HG03025 (cell line): ENCODE data around the gene LNP1.

ENCODE experiments used
- ATAC-seq: cut with Tn5 transposase; IDR thresholded peaks from one replicate; pipeline ENCODE4 v1.9.1; 2021; ENCODE audit warnings: mild to moderate bottlenecking, moderate library complexity; ENCODE audit not compliant: unreplicated experiment, low FRiP score

The LNP1 gene

DNA sequence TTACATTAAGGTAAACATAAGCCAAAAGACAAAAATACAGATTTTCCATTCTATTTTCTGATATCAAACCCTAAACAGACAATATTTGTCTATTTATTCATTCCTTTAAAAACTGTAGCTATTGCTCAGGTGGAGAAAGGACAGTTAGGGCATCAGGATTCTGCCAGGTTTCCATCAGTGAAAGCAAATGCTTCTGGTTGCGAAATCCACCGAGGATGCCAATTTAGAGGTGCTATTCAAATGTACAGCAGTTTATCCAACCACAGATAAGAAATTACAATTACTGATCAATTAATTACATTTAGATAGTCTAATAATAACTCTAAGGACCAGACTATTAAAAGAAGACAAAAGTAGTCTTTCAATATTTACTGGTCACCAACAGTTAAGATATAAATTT is 4.4 kb upstream of the LNP1 start:
- ATAC-seq = no peak

DNA sequence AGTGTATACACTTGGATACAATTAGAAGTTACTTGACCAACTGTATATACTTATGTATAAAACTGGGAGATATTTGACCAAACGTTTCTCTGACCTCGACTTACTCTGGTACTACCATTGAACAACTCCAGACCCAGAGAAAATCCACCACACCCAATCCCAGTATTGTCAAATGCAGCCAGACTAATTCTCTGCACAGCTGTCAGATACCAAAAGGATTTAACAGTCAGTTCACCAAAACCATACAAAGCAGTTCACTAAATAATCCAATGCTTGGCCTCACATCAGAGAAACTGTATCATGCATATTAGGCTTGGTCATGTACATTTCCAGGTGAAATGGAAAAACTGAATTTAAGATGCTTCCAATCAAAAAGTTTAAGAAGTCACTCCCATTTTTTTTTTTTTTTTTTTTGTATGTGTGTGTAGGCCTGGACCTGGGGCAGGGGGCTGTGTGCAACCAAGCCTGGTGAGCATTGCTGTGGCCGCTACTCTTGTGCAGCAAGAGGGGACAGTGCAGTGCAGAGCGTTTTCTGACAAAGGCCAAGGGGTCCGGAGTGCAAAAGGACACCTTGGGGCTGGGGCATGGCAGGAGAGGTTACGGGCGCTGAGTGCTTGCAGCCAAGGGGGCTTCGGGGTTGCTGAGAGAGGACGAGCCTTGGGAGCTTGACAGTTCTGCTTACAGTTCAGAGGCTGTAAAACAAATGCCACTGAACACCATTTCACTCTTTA is 1.8 kb upstream of the LNP1 start:
- ATAC-seq = no peak

DNA sequence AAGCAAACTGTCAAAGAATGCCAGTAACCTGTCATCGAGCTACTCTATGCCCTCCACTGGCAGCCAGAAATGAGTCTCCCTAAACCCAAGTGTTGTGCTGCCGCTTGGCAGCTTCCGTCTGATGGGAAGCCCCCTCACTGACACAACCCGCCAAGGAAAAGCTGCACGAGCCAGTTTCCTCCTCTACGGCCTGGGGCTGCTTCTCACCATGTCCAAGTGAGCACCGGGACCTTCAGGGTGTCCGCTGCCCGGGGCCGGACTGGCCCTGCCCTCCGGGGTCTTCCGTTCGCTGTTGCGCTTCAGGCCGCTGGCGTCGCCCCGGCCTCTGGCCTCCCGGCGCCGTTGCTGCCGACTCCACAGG is 940 bp upstream of the LNP1 start:
- no peak for ATAC-seq

DNA sequence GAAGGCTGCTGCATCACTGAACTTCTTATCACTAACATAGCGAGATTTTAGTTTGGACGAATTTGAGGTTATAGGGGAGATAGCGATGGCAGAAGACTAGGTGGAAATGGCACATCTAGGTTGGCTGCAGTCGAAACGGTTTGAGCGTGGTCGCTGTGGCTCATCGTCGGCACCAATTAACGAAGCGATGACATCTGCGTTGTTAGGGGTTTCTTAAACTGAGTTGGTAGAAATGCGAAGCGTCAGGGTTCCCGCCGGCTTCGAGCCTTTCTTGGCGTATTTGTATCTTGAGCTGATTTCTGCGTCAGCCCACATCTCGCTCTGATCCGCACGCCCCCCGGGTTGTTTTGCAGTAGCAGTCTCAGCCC is 319 bp downstream of the LNP1 start:
- ATAC-seq = peak; percentile 13

DNA sequence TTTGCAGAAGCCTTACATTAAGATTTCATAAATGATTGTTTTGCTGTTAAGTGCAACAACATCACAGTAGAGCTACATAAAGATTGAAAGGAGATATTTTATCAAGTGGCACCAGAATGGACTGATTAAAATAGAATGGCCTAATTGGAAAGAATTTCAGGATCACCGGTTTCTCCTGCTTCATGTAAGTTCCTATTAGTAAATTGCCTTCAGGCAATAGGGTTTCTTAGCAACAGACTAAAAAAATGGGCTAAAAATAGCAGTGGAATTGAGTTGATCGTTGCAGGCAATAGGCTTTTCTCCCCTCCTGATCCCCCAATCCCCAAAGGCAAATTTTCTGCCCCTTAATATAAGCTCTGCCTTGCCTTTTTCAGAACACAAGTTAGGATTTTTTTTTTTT is 917 bp downstream of the LNP1 start:
- ATAC-seq = no peak

DNA sequence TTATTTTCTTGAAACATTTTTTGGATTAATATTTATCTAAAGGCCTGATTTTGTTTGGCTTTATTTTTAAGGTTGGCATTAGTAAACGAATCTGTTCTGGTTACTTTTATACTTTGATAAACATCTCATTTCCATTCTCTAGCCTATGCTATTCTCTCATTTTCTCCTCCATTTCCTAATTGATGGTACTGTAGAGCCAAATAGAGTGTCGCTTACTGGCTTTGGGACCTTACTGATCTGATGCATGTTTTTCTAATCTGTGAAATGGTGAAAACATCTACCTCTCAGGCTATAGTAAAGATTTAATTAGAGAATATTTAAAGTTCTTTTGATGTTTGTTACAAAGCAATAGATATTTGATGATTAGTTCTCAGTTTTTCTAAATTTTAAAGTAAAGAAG is 1.6 kb downstream of the LNP1 start:
- ATAC-seq = no peak

DNA sequence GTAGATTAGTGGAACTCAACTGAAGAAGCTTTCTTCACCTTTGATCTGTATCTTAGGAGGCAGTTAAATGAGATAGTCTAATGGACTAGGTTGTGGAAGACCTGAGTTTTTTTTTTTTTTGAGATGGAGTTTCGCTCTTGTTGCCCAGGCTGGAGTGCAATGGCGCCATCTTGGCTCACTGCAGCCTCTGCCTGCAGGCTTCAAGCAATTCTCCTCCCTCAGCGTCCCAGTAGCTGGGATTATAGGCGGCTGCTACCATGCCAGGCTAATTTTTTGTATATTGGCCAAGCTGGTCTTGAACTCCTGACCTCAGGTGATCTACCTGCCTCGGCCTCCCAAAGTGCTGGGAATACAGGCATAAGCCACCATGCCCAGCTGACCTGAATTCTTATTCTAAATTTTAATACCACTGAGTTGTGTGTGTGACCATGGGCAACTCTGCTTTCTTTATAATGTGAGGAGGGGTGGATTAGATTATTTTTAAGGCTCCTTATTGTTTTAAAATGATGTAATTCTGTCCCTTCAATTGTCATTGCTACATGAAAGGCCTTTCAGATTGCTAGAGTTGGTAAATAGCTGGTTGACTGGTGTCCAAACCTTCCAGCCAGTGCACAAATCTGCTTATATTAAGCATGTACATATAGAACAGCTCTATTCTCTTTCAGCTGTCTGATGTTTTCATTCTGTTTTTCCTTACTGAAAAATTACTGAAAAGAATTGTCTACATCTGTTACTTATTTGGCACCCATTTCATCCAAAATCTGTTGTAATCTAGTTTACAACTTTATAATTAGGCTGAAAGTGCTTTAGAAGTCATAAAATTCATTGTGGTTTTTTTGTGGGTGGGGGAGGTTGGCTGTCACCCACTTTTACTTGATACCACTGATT is 2.3 kb downstream of the LNP1 start:
- ATAC-seq = no peak

DNA sequence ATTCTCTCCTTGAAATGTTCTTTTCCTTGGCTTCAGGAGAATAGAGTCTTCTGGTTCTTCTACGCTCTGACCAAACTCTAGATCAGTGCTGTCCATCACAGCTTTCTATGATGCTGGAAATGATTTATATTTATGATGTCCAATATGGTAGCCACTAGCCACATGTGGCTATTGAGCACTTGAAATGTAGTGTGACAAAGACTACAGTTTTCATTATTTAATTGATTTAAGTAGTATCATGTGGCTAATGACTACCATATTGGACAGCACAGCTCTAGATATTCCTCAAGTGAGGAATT is 2.9 kb downstream of the LNP1 start:
- ATAC-seq = no peak

DNA sequence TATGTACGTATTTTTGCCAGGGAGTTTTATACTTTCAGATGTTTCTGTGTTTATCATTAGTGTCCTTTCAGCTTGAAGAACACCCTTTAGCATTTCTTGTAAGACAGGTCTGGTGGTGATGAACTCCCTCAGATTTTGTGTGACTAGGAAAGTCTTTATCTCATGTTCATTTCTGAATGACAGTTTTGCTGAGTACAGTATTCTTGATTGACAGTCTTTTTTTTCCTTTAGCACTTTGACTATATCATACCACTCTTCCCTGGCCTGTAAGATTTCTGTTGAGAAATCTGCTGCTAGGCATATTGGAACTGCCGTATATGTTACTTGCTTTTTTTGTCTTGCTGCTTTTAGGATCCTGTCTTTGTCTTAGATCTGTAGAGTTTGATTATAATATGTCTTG is 5.8 kb downstream of the LNP1 start:
- no peak for ATAC-seq

DNA sequence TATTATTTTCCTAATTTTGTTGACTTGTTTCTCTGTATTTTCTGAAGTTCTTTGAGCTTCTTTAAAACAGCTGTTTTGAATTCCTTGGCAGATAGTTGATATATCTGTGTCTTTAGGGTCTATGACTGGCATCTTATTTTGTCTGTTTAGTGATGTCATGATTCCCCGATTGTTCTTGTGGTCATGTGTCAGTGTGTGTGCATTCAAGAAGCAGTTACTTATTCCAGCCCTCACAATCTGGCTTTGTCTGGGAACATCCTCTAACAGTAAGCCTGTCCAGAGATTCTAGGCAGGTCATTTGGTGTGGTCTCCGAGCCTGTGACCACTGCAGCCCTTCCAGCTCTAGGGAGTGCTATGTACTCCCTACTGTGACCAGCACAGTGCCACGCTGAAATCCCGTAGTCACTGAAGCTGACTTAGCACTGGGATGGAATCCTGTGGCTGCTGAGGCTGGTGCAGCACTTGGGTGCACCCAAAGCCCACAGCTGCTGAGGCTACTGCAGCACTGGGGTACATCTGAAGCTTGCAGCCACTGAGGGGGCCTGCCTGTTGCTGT is 6.7 kb downstream of the LNP1 start:
- no peak for ATAC-seq

DNA sequence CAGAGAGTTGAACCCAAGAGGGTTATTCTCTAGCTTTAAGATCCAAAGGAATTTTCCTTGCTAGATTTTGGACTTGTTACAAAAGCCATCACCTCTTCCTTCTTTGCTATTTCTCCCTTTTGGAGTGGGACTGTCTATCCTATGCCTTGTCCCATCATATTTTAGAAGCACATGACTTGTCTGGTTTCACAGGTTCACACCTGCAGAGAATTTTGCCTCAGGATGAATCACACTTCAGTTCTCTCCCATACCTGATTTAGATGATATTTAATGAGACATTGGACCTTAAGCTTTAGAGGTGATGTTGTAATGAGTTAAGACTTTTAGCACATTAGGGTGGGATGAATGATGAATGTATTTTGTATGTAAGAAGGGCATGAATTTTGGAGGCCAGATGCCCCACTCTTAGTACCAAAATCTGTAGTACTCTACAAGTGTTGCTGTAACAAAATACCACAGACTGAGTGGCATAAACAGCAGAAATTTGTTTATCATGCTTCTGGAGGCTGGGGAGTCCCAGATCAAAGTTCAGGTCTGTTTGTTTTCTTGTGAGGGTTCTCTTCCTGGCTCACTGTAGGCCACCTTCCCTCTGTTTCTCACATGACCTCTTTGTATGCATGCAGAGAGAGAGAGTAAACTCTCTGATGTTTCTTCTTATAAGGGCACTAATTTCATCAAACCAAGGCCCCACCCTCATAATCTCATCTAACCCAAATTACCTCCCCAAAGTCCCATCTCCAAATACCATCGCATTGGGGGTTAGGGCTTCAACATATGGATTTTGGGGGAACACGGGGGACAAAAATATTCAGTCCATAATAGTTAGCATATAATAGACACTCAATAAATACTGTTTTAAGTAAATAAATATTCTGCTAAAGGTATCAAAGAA is 10.0 kb downstream of the LNP1 start:
- no peak for ATAC-seq

DNA sequence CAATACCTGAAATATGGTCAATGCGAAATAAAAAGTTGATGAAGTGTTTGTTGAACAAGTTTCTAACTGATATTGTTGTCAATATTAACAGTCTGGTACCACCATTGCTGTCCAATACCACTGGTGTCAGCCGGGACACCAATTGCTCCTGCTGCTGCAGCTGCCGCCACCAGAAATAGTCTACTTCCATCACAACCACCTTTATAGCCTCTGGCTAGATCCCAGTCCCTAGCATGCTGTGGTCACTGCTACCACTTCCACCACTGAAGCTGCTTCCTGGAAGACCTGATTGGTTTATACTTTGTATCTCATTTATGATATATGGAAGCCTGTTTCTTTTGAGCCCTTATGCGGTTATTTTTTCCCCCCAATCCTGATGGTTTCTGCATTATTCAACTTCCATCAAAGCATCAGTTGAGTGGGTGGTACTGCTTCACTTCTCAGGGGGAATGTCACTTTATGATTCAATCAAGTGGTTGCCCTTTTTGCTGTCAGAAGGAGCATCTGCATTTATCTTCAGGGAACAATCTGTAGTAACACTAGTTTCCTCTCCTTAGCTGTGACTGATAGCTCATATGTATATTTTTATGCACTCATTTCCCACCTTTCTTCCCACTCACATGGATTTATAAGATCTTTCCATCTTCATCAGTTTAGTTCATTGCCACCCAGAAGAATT is 11.7 kb downstream of the LNP1 start:
- ATAC-seq = no peak

DNA sequence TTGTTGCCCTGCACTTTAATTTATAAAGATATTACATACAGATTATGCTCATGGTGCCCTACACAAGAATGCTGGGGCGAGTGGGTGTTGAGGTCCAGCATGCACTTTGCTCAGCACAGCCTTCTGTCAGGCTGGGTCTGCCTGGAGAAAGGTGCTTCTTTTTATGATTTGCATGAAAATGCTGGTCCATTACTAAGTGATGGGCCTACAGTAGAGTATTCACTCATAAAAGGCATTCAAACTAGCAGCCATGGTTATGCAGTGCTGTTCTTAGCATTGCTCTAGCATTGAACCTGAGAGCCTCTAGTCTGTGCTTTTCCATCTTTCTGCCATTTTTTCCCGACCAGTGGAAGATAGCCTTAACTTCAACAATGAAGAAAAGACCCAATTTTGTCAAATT is 12.3 kb downstream of the LNP1 start:
- no peak for ATAC-seq

DNA sequence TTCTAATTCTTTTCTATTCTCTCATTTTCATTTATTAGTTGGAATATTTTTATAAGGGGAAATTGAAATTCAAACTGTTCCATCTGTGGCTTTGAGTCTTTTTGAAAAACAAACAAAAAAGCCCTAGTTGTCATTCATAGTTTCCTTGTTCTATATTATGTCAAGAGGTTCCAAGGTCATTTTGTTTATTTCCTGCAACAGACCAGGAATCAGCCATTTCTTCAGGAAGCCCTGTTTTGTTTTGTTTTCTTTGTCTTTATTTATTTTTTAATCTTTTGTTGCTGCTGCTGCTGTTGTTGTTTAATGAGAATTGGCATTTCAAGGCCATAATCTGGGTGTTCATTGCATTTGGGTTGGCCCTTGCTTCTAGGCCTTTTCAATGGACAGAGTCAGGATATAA is 14.8 kb downstream of the LNP1 start:
- ATAC-seq = no peak

DNA sequence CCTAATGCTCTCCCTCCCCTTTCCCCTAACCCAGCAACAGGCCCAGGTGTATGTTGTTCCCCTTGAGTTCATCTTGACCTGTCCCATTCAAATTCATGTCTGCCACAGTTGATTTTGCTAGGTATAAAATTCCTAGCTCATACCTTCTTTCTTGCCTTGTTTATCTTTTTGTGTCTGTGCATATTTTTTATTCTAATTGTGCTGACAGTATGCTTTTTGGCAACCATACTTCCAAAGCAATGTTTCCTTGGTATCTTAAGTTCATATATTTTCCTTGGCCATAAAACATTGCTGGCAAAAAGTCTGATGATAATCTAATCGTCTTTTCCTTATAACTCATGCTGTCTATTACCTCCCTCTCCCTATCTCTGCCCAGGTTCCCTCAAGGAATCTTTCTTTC is 15.5 kb downstream of the LNP1 start:
- no peak for ATAC-seq

DNA sequence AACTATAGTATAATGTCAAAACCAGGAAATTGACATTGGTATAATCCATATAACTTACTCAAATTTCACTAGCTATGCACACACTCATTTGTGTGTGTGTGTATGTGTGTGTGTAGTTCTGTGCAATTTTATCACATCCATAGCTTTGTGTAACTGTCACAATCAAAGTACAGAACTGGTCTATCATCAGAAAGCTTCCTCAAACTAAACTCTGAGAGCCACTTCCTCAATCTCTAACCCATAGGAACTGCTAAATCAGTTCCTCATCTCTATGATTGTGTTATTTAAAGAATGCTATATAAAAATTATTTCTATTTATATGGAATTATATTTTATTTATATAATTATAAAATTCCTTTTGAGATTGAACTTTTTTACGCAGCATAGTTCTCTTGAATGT is 18.1 kb downstream of the LNP1 start:
- ATAC-seq = no peak

DNA sequence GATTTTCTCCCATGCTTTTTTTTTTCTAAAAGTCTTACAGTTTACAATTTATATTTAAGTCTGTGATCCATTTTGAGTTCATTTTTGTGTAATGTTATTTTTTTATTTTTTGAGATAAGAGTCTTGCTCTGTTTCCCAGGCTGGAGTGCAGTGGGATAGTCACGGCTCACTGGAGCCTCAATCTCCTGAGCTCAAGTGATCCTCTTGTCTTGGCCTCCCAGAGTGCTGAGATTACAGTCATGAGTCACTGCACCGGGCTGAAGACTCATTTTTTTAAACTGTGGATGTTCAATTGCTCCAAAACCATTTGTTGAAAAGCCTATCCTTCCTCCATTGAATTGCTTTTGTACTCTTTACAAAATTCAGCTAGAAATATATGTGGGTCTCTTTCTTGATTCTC is 19.5 kb downstream of the LNP1 start:
- no peak for ATAC-seq

DNA sequence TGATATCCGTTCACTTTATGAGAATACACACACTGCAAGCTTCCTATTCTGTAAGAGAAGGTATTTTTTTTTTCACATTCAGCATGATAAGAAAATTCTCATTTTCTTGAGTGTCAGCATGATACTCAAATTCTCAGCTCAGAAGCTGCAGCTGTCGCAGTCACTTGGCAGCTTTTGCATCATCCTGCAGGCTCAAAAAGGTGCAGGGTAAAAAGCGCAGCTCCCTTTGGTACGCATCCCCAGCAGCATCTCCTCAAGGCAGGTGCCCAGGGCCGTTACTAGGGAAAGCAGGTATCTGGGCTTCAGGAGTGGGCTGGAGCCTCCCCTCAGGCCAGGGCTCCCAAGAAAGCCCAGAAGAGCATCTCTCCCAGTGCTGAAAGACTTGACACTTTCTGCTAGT is 22.3 kb downstream of the LNP1 start:
- ATAC-seq = no peak

DNA sequence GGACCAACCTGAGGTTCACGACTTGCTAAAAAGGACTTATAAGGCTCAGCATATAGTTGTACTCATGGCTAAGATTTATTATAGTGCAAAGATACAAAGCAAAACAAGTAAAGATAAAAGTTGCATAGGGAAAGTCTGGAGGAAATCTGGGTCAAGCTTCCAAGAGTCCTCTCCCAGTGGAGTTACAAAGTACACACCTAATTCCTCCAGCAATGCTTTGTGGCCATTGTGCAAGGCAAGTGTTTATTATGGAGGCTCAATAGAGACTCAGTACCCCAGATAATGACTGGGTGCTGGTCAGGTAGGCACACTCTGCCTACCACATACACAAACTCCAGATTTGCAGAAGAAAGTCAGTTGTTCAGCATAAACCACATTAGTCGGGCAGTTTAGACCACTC is 22.9 kb downstream of the LNP1 start:
- ATAC-seq = no peak

DNA sequence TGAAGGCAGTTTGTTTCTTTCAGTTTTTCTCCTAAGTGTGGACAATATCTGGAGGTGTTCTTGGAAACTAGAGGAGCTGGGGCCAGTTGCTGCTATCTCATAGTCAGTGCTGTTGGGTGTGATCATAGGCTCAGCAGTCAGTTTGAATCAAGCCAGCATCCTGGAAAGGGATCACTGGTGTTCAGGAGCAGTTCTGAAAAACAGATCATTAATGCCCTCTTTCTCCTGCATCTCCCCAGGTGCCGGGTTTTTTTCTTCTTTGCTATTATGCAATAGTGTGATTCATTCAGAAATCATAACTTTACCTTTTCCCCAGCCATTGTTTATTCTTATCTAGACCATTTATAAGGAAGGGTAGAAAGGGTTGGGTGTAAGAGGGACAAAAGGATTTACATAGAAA is 24.0 kb downstream of the LNP1 start:
- no peak for ATAC-seq
